Prostate gland (tissue), 2 donors: ENCODE measurements around the gene ZBTB21.

ENCODE experiments used
- POLR2A ChIP-seq: fragments of 450-650 bp; IDR thresholded peaks from one replicate; pipeline ENCODE4 v1.6.1; 2016; ENCODE audit warnings: antibody characterized with exemption, mild to moderate bottlenecking
- TF ChIP-seq, protein P1 (sequence below), 4 experiments: fragments of 200-600 bp in 2 of 4; fragments of 450-650 bp in 2 of 4; sonication (generic) in 2 of 4; IDR thresholded peaks; 1 replicate in 3 of 4; 2 replicates in 1 of 4; pipeline ENCODE4 v1.5.1; 2016 to 2019; ENCODE audit warnings: antibody characterized with exemption in 4 of 4, mild to moderate bottlenecking in 2 of 4, moderate library complexity in 2 of 4

- TF ChIP-seq, protein P1, sequence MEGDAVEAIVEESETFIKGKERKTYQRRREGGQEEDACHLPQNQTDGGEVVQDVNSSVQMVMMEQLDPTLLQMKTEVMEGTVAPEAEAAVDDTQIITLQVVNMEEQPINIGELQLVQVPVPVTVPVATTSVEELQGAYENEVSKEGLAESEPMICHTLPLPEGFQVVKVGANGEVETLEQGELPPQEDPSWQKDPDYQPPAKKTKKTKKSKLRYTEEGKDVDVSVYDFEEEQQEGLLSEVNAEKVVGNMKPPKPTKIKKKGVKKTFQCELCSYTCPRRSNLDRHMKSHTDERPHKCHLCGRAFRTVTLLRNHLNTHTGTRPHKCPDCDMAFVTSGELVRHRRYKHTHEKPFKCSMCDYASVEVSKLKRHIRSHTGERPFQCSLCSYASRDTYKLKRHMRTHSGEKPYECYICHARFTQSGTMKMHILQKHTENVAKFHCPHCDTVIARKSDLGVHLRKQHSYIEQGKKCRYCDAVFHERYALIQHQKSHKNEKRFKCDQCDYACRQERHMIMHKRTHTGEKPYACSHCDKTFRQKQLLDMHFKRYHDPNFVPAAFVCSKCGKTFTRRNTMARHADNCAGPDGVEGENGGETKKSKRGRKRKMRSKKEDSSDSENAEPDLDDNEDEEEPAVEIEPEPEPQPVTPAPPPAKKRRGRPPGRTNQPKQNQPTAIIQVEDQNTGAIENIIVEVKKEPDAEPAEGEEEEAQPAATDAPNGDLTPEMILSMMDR (IDR thresholded peaks at IDR 0.05), result no peak
- TF ChIP-seq POLR2A, result no peak
These were observed 56.8 kb downstream of the ZBTB21 start for GRCh38 chr21:41953249-41953830.
